ENCODE measurements around the gene SCGB1A1.

- TF ChIP-seq CTCF (IDR thresholded peaks at IDR 0.05) = no peak
- TF ChIP-seq POLR2A (IDR thresholded peaks at IDR 0.05) = no peak
These were observed 17.2 kb downstream of the SCGB1A1 start for GRCh38 chr11:62435846-62436660.
